ENCODE results near the gene BRIP1.

BRIP1 gene

GRCh38 chr17:61702450-61702849 lies 160.9 kb downstream of the BRIP1 start:
- no peak overlapping the region for H3K4me3 ChIP-seq (replicated peaks in 1 of 2; ENCODE audit: low read depth in 2 of 2, low read length in 2 of 2)

GRCh38 chr17:61701978-61702377 lies 161.3 kb downstream of the BRIP1 start:
- no peak for DNase-seq (ENCODE audit: low read depth in 2 of 2)
- H3K4me3 ChIP-seq (replicated peaks in 1 of 2; ENCODE audit: low read depth in 2 of 2, low read length in 2 of 2), result no peak overlapping the region
- no peak for TF ChIP-seq CTCF (IDR thresholded peaks at IDR 0.05; ENCODE audit: low read depth, low read length)

More at GRCh38 chr17:61702450-61702849, 160.9 kb downstream of the BRIP1 start:
- DNase-seq (ENCODE audit: low read depth in 2 of 2), result no peak
- TF ChIP-seq CTCF (IDR thresholded peaks at IDR 0.05; ENCODE audit: low read depth, low read length), result no peak

GRCh38 chr17:61701334-61701733 lies 162.0 kb downstream of the BRIP1 start:
- H3K4me3 ChIP-seq (replicated peaks in 1 of 2; ENCODE audit: low read depth in 2 of 2, low read length in 2 of 2), result no peak overlapping the region
- TF ChIP-seq CTCF (IDR thresholded peaks at IDR 0.05; ENCODE audit: low read depth, low read length), result no peak
- no peak for DNase-seq (ENCODE audit: low read depth in 2 of 2)

- peak in 1 of 2 donors; percentile 5 for DNase-seq (ENCODE audit: low read depth in 2 of 2)
- no peak overlapping the region for H3K4me3 ChIP-seq (replicated peaks in 1 of 2; ENCODE audit: low read depth in 2 of 2, low read length in 2 of 2)
- no peak for TF ChIP-seq CTCF (IDR thresholded peaks at IDR 0.05; ENCODE audit: low read depth, low read length)
These were observed 163.1 kb downstream of the BRIP1 start for GRCh38 chr17:61700252-61700651.

- no peak overlapping the region for H3K4me3 ChIP-seq (replicated peaks in 1 of 2; ENCODE audit: low read depth in 2 of 2, low read length in 2 of 2)
- DNase-seq (ENCODE audit: low read depth in 2 of 2), result no peak
- TF ChIP-seq CTCF (IDR thresholded peaks at IDR 0.05; ENCODE audit: low read depth, low read length), result no peak
These were observed 163.6 kb downstream of the BRIP1 start for GRCh38 chr17:61699694-61700093.

GRCh38 chr17:61699032-61699431 lies 164.3 kb downstream of the BRIP1 start:
- no peak for TF ChIP-seq CTCF (IDR thresholded peaks at IDR 0.05; ENCODE audit: low read depth, low read length)
- no peak for DNase-seq (ENCODE audit: low read depth in 2 of 2)
- H3K4me3 ChIP-seq (replicated peaks in 1 of 2; ENCODE audit: low read depth in 2 of 2, low read length in 2 of 2), result no peak overlapping the region

GRCh38 chr17:61698244-61698643 lies 165.1 kb downstream of the BRIP1 start:
- no peak overlapping the region for H3K4me3 ChIP-seq (replicated peaks in 1 of 2; ENCODE audit: low read depth in 2 of 2, low read length in 2 of 2)
- no peak for TF ChIP-seq CTCF (IDR thresholded peaks at IDR 0.05; ENCODE audit: low read depth, low read length)
- no peak for DNase-seq (ENCODE audit: low read depth in 2 of 2)

All from cardiac fibroblast (primary cell).